GM10266 (cell line): ENCODE measurements around the gene POLR2J3.
"Not testable (repeated sequence)": the region's sequence is repeated elsewhere in the genome, so short reads cannot be mapped to it uniquely, and the experiment has no call there.

Experiments used
- DNase-seq: peaks from one replicate; pipeline ENCODE4 v3.0.0; 2012; ENCODE audit errors: extremely low spot score

The POLR2J3 gene

GRCh38 chr7:102527822-102528793 is 44.3 kb downstream of the POLR2J3 start:
- DNase-seq = not testable (repeated sequence)

- DNase-seq = not testable (repeated sequence)
Measured at GRCh38 chr7:102527182-102527581, 45.2 kb downstream of the POLR2J3 start.

- not testable (repeated sequence) for DNase-seq
Measured at GRCh38 chr7:102524803-102525202, 47.6 kb downstream of the POLR2J3 start.

GRCh38 chr7:102520797-102521196 is 51.6 kb downstream of the POLR2J3 start:
- not testable (repeated sequence) for DNase-seq

GRCh38 chr7:102517550-102518147 is 54.7 kb downstream of the POLR2J3 start, which contains the start of gene RASA4B:
TSS of gene RASA4B (minus strand) at chr7:102517777. CDS start at chr7:102517710, 67 bp downstream.
- DNase-seq = not testable (repeated sequence)
